HG02870 (cell line): ENCODE data around the gene LCN12.

ENCODE experiments used
- ATAC-seq: cut with Tn5 transposase; IDR thresholded peaks from one replicate; pipeline ENCODE4 v1.9.1; 2021; ENCODE audit warnings: mild to moderate bottlenecking, moderate library complexity; ENCODE audit not compliant: unreplicated experiment

Gene LCN12

DNA sequence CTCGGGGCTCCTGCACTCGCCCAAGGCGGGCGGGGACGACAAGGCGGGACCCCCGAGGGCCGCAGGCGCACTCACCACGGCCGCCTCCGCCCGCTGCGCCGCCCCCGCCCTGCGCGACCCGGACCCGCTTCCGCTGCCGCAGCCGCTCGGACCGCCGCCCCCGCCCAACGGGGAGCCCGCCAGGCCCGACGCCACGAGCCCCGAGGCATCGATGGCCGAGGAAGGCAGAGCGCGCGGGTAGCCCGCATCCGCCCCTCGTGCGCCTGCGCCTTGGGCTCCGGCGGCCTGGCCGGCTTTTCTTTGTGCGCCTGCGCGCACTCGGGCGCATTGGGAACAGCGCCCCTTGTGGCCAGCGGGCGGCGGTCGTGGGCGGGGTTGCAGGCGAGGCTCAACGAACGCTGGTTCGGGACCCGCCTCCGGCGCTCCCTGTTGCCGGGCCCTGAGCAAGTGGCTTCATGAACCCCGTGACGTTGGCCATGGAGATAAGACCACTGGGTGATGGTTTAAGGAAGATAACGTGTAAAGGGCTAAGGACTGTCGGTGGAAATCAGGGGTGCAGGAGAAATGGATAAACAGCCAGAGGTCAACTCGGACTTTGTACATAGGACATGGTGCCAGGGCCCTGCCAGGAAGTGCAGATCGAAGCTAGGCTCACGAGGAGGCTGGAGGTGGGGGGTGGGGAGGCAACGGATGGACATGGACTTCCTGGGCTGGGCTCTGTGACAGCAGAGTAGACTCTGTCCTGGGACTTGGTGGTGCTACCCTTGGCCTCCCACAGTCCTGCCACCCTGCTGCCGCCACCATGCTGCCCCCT lies 7.3 kb upstream of the LCN12 start, which contains the start of the genes C8G and FBXW5:
TSS of gene C8G (plus strand) at position 725 of the 814 bp plus-strand sequence. CDS start at position 803, 78 bp downstream.
TSS of gene FBXW5 (minus strand) at position 220 of the 814 bp plus-strand sequence. CDS start 655 bp downstream, outside the sequence.
- ATAC-seq: peak; percentile 67

- no peak for ATAC-seq
These were observed 6.5 kb upstream of the LCN12 start for GRCh38 chr9:136945333-136946227.

DNA sequence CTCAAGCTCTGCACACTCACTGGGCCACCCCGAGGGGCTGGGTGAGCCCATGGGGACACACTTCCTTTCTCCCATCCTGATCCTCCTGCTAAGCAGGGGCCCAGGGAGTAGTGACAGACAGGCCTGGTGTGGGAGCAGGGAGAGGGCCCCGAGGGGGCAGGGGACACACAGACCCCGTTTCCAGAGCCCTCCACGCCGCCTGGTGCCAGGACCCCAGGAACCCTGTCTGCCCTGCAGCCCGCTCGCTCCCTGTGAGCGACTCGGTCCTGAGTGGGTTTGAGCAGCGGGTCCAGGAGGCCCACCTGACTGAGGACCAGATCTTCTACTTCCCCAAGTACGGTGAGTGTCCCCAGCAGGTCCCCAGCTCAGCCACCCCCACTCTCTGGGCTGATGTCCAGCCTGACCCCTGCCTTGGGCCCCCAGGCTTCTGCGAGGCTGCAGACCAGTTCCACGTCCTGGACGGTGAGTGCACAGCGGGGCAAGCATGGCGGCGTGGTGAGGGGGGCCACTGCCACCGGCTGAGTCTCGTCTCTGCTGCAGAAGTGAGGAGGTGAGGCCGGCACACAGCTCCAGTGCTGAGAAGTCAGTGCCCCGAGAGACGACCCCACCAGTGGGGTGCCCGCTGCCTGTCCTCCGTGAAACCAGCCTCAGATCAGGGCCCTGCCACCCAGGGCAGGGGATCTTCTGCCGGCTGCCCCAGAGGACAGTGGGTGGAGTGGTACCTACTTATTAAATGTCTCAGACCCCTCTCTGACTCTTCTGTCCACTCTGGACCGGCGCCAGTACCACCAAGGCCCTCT lies 5.6 kb upstream of the LCN12 start:
- ATAC-seq: no peak

- ATAC-seq: no peak
These were observed 4.8 kb upstream of the LCN12 start for GRCh38 chr9:136947028-136947891.

- ATAC-seq: no peak
These were observed 4.0 kb upstream of the LCN12 start for GRCh38 chr9:136947955-136948510.

DNA sequence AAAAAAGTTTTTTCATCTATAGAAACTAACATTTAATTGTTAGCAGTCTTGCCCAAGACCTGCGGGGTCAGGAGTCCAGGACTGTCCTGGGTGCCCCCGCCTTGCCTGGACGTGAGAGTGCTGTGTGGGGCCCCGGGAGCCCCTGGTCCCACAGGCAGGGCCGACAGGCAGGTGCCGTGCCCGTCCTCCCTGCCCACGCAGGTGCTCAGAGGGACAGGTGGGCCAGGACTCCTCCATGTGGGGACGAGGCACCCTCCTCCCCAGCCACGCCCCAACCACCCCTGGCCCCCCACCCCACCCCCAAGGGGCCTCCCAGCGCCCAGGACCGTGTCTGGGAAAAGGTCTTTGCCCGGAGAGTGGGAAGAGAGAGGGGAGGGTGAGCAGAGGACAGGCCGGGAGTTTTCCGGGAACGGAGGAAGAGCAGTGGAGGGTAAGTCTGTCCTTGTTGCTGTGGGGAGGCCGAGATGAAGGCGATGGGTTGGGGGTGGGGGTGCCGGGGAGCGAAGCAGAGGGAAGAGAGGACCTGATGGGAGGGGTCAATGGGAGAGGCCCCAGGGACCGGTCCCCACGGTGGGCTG lies 2.7 kb upstream of the LCN12 start:
- no peak for ATAC-seq

GRCh38 chr9:136949817-136950655 lies 2.0 kb upstream of the LCN12 start:
- ATAC-seq: peak; percentile 78

- no peak for ATAC-seq
These were observed 1.3 kb upstream of the LCN12 start for GRCh38 chr9:136950656-136951276.

GRCh38 chr9:136952321-136952850 lies 313 bp downstream of the LCN12 start:
- ATAC-seq: no peak

DNA sequence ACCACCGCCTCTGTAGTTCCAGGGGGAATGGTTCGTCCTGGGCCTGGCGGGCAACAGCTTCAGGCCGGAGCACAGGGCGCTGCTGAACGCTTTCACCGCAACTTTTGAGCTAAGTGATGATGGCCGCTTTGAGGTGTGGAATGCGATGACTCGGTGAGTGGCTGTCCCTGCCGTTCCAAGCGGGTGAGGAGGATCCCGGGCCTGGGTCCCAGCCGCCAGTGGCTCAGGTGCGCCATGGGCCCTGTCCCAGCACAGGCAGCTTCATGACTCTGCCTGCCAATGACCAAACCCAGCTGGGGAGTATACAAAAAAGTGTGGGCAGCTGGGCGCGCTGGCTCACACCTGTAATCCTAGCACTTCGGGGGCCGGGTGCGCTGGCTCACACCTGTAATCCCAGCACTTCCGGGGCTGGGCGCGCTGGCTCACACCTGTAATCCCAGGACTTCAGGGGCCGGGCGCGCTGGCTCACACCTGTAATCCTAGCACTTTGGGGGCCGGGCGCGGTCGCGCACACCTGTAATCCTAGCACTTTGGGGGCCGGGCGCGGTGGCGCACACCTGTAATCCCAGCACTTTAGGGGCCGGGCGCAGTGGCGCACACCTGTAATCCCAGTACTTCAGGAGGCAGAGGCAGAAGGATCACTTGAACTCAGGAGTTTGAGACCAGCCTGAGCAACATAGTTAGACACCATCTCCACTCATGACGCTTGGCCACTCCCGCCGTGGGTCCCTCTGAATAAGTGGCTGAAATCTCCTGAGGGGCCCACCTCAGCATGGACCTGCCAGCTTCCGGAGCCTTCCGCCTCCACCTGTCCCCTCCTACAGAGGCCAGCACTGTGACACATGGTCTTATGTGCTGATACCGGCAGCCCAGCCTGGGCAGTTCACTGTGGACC lies 1.1 kb downstream of the LCN12 start:
- no peak for ATAC-seq

DNA sequence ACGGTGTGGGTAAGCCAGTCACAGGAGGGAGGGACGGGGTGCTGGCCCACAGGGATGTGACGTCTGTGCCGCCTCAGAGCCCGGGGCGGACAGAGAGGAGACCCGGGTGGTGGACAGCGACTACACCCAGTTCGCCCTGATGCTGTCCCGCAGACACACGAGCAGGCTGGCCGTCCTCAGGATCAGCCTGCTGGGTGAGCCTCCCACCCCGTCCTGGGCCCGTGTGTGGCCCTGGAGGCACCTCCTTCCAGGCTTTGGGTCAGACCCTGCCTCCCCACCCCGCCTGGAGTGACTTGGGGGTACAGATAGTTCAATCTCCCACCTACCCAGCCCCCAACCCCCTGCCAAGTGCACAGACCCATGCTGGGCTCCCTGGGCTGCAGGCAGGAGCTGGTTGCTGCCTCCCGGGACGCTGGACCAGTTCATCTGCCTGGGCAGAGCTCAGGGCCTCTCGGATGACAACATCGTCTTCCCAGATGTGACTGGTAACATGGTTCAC lies 1.7 kb downstream of the LCN12 start:
- ATAC-seq: no peak

DNA sequence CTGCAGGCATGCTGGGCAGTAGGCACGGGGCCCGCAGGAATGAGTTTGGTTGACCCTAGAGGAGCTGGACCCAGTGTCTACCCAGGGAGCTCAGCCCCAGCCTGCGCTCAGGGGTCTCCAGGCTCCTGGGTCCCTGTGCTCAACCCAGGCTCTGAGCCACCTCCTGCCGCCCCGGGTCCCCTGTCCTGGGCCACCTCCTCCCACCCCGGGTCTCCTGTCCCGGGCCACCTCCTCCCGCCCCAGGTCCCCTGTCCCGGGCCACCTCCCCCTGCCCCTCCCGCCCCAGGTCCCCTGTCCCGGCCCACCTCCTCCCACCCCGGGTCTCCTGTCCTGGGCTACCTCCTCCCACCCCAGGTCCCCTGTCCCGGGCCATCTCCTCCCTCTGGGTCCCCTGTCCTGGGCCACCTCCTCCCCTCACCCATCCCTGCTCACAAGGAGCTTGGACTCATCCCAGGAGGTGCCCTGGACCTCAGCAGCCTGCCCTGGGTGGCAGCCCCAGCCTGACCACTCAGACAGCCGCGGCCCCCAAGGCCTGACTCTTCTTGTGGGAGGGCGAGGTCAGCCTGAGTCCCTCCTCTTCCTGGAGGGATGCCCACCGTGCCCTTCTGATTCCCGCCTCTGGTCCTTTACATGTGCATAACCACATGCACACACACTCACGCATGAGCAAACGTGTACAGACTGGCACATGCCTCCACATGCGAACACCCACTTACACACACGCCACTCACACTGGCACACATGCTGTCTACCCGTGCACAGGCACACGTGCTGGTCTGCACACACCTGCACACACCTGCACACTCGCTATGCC lies 2.4 kb downstream of the LCN12 start:
- ATAC-seq: no peak

DNA sequence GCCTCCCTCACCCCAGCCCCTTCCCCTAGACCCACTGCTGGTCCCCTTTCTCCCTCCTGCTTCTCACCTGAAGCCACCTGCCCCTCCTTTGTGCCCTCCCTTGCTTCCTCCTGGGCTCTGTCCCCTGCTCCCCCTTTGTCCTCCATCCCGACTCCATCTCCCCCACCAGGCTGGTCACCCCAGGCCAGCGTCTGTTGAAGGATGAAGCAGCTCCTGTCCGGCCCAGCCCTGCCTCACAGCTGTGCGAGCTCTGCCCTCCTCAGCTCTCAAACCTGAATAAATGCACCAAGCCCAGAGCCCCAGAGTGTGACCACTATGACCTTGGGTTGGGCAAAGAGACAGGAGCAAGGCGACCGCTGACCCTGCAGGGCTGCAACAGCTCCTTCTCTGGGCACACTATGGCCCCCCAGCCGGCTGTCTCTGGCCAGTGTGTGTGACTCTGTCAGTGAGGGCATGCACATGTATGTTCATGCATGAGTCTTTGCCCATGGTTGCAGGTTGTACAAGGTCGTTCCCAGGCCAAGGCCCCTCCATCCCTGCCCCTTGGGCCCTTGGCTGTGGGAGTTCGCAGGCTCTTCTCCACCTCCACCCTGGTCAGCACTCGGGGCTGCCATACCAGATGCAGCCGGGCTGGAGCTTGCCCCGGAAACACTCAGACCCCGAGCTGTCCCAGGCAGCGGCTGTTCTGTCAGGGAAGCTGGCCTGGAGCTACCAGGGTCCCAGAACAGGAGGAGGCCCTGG lies 3.3 kb downstream of the LCN12 start:
- no peak for ATAC-seq

DNA sequence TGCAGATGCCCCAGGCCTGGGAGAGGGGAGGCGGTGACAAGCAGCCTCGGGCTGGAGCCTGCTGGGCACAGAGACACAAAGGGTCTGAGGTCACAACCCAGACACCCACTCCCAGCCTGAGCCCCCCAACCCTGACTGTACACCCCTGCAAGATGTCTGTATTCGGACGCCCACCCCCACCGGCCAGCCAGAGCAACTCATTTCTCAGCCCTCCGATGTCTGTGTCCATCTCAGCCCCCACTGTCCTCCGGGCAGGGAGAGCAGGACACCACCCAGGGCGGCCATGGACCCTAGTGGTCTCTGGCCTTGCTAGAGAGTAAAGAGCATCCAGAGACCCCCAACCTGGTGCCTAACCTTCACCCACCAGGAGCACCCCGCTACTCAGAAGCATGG lies 3.9 kb downstream of the LCN12 start:
- ATAC-seq: no peak

- ATAC-seq: no peak
These were observed 4.5 kb downstream of the LCN12 start for GRCh38 chr9:136956604-136957003.
